Osteocyte (in vitro differentiated cells): ENCODE data around the gene RASD1. TPM values are rescaled to one million over a fixed set of nuclear protein-coding genes. Genes with fewer than 3 reads are reported as not detected.

Experiments used
- DNase-seq: peaks from one replicate; pipeline ENCODE4 v3.0.0; 2021; ENCODE audit warnings: mixed read lengths; ENCODE audit not compliant: unreplicated experiment; ENCODE audit errors: extremely low spot score
- H3K27ac Mint-ChIP-seq: one replicate; pipeline ENCODE4 v1.8.0; 2021; ENCODE audit warnings: mild to moderate bottlenecking, mixed read lengths; ENCODE audit not compliant: unreplicated experiment
- H3K27me3 Mint-ChIP-seq: one replicate; pipeline ENCODE4 v1.8.0; 2021; ENCODE audit warnings: mixed read lengths; ENCODE audit not compliant: unreplicated experiment
- H3K36me3 Mint-ChIP-seq: one replicate; pipeline ENCODE4 v1.8.0; 2021; ENCODE audit warnings: mixed read lengths; ENCODE audit not compliant: unreplicated experiment
- H3K4me1 Mint-ChIP-seq: one replicate; pipeline ENCODE4 v1.8.0; 2021; ENCODE audit warnings: mixed read lengths; ENCODE audit not compliant: unreplicated experiment
- H3K4me3 Mint-ChIP-seq: one replicate; pipeline ENCODE4 v1.8.0; 2021; ENCODE audit warnings: mild to moderate bottlenecking, moderate library complexity, mixed read lengths; ENCODE audit not compliant: unreplicated experiment
- H3K9me3 Mint-ChIP-seq: one replicate; pipeline ENCODE4 v1.8.0; 2021; ENCODE audit warnings: mixed read lengths; ENCODE audit not compliant: unreplicated experiment
- CTCF ChIP-seq: fragments of 200-600 bp; sonication (generic); IDR thresholded peaks from 2 replicates; pipeline ENCODE4 v1.5.0; 2021; ENCODE audit warnings: antibody characterized with exemption, mild to moderate bottlenecking, moderate library complexity
- total RNA-seq: library from RNA; stranded (reverse); gene quantifications from 2 replicates; pipeline ENCODE4 v1.2.1, GENCODE V29; 2021

The RASD1 gene
- total RNA-seq, 1 donor from 2014 or later = 1.6 TPM

- Mint-ChIP-seq H3K4me3 (no peak overlapping the region), H3K27me3 (peaks cover 3% of the 10 kb centered on the region), H3K9me3 (no peaks in the 10 kb centered on the region), H3K4me1 (peaks cover 13% of the 10 kb centered on the region), H3K36me3 (no peaks in the 10 kb centered on the region), H3K27ac (no peak overlapping the region)
- TF ChIP-seq CTCF = no peak
- no peak for DNase-seq
These were observed 3.4 kb upstream of the RASD1 start for GRCh38 chr17:17499402-17500145.

- DNase-seq = no peak
- no peak overlapping the region for H3K27ac Mint-ChIP-seq
- peaks cover 15% of the 10 kb centered on the region for H3K4me1 Mint-ChIP-seq
- H3K4me3 Mint-ChIP-seq = no peak overlapping the region
- H3K9me3 Mint-ChIP-seq = no peaks in the 10 kb centered on the region
- no peaks in the 10 kb centered on the region for H3K36me3 Mint-ChIP-seq
- H3K27me3 Mint-ChIP-seq = peaks cover 3% of the 10 kb centered on the region
- TF ChIP-seq CTCF = no peak
These were observed 2.6 kb upstream of the RASD1 start for GRCh38 chr17:17498606-17499301.

GRCh38 chr17:17497845-17498520 is 1.8 kb upstream of the RASD1 start:
- H3K4me1 Mint-ChIP-seq = peaks cover 15% of the 10 kb centered on the region
- peaks cover 3% of the 10 kb centered on the region for H3K27me3 Mint-ChIP-seq
- TF ChIP-seq CTCF = no peak
- no peaks in the 10 kb centered on the region for H3K36me3 Mint-ChIP-seq
- H3K9me3 Mint-ChIP-seq = no peaks in the 10 kb centered on the region
- H3K27ac Mint-ChIP-seq = no peak overlapping the region
- DNase-seq = no peak
- H3K4me3 Mint-ChIP-seq = no peak overlapping the region

GRCh38 chr17:17497065-17497844 is 1.1 kb upstream of the RASD1 start:
- no peaks in the 10 kb centered on the region for H3K9me3 Mint-ChIP-seq
- H3K36me3 Mint-ChIP-seq = peaks cover 4% of the 10 kb centered on the region
- TF ChIP-seq CTCF = no peak
- H3K27ac Mint-ChIP-seq = no peak overlapping the region
- no peak overlapping the region for H3K4me3 Mint-ChIP-seq
- H3K4me1 Mint-ChIP-seq = peaks cover 15% of the 10 kb centered on the region
- peaks cover 3% of the 10 kb centered on the region for H3K27me3 Mint-ChIP-seq
- DNase-seq = no peak
